HUES64 (cell line): ENCODE results near the gene RAB39A.
"Not testable (repeated sequence)": the region's sequence is repeated elsewhere in the genome, so short reads cannot be mapped to it uniquely, and the experiment has no call there.

ENCODE experiments used
- H3K27ac ChIP-seq: 2 replicates; pipeline ENCODE4 v1.7.0; 2013; ENCODE audit warnings: low read depth, low read length, inconsistent platforms
- H3K27me3 ChIP-seq: 2 replicates; pipeline ENCODE4 v1.6.1; 2013; ENCODE audit warnings: mild to moderate bottlenecking, low read length; ENCODE audit not compliant: insufficient read depth
- H3K36me3 ChIP-seq: 2 replicates; pipeline ENCODE4 v1.6.1; 2013; ENCODE audit warnings: mild to moderate bottlenecking, low read length; ENCODE audit not compliant: insufficient read depth
- H3K4me1 ChIP-seq: 2 replicates; pipeline ENCODE4 v1.6.1; 2013; ENCODE audit warnings: mild to moderate bottlenecking, low read length, moderate library complexity; ENCODE audit not compliant: insufficient read depth
- H3K4me3 ChIP-seq: 2 replicates; pipeline ENCODE4 v1.5.1; 2013; ENCODE audit warnings: mild to moderate bottlenecking, low read length, moderate library complexity
- H3K9ac ChIP-seq: 2 replicates; pipeline ENCODE4 v1.6.1; 2013; ENCODE audit warnings: mild to moderate bottlenecking, low read depth, low read length
- H3K9me3 ChIP-seq: 2 replicates; pipeline ENCODE4 v1.6.1; 2013; ENCODE audit warnings: low read depth, low read length; ENCODE audit not compliant: insufficient read depth
- WGBS: fragments of 150-250, 120-280 bp; methylation state at CpG from one replicate; pipeline ENCODE4 v1.1.7; 2013; ENCODE audit warnings: missing lambda C conversion rate; 5-methylcytosine and 5-hydroxymethylcytosine counted together

Gene RAB39A

GRCh38 chr11:107927559-107927958 lies 689 bp upstream of the RAB39A start:
- Histone ChIP-seq H3K4me3 (peak overlapping the region; percentile 49), H3K27me3 (no peaks in the 10 kb centered on the region), H3K9ac (peak overlapping the region; percentile 36), H3K4me1 (0 out of 2 replicates have a peak, but pooled peaks cover 3% of the 10 kb centered on the region), H3K27ac (no peak overlapping the region), H3K36me3 (peaks cover 7% of the 10 kb centered on the region; the same call in 1 of the 2 replicates), H3K9me3 (no peaks in the 10 kb centered on the region)
- 95% methylated on average over 5 of the region's 5 CpGs for WGBS

- H3K27ac ChIP-seq, result peak overlapping the region; percentile 45
- WGBS, result under 1% methylated on average over 41 of the region's 41 CpGs
- H3K36me3 ChIP-seq, result peaks cover 7% of the 10 kb centered on the region; the same call in 1 of the 2 replicates
- no peaks in the 10 kb centered on the region for H3K27me3 ChIP-seq
- H3K4me3 ChIP-seq, result peak overlapping the region; percentile 80
- 0 out of 2 replicates have a peak, but pooled peaks cover 3% of the 10 kb centered on the region for H3K4me1 ChIP-seq
- peak overlapping the region; percentile 84 for H3K9ac ChIP-seq
- no peaks in the 10 kb centered on the region for H3K9me3 ChIP-seq
These were observed 689 bp downstream of the RAB39A start for GRCh38 chr11:107928767-107929507.

- Histone ChIP-seq H3K27ac (no peak overlapping the region), H3K9ac (peak overlapping the region; percentile 84), H3K36me3 (peaks cover 9% of the 10 kb centered on the region), H3K9me3 (no peaks in the 10 kb centered on the region), H3K27me3 (no peaks in the 10 kb centered on the region), H3K4me1 (0 out of 2 replicates have a peak, but pooled peaks cover 3% of the 10 kb centered on the region), H3K4me3 (peak overlapping the region; percentile 80)
- WGBS, result 25% methylated on average over 10 of the region's 10 CpGs
These were observed 1.5 kb downstream of the RAB39A start for GRCh38 chr11:107929611-107930200.

GRCh38 chr11:107931206-107931605 lies 3.0 kb downstream of the RAB39A start:
- Histone ChIP-seq H3K9me3 (no peaks in the 10 kb centered on the region), H3K27ac (no peak overlapping the region), H3K27me3 (no peaks in the 10 kb centered on the region), H3K9ac (no peak overlapping the region), H3K4me1 (0 out of 2 replicates have a peak, but pooled peaks cover 3% of the 10 kb centered on the region), H3K36me3 (peaks cover 9% of the 10 kb centered on the region), H3K4me3 (no peak overlapping the region)
- WGBS, result 91% methylated on average over 4 of the region's 7 CpGs

GRCh38 chr11:107947904-107948303 lies 19.7 kb downstream of the RAB39A start:
- 83% methylated on average over 3 of the region's 4 CpGs for WGBS
- Histone ChIP-seq H3K4me3 (no peak overlapping the region), H3K9ac (no peak overlapping the region)

GRCh38 chr11:107948328-107948727 lies 20.1 kb downstream of the RAB39A start:
- not testable (repeated sequence) for H3K9me3 ChIP-seq, H3K4me1 ChIP-seq, H3K27ac ChIP-seq, H3K36me3 ChIP-seq, H3K4me3 ChIP-seq, H3K9ac ChIP-seq, H3K27me3 ChIP-seq
- 74% methylated on average over 11 of the region's 12 CpGs for WGBS

More at GRCh38 chr11:107947904-107948303, 19.7 kb downstream of the RAB39A start:
- Histone ChIP-seq H3K27ac (no peak overlapping the region), H3K36me3 (no peaks in the 10 kb centered on the region; the same call in 1 of the 2 replicates), H3K4me1 (peaks cover 9% of the 10 kb centered on the region), H3K9me3 (no peaks in the 10 kb centered on the region), H3K27me3 (no peaks in the 10 kb centered on the region)

GRCh38 chr11:107951155-107951554 lies 22.9 kb downstream of the RAB39A start:
- peaks cover 9% of the 10 kb centered on the region for H3K4me1 ChIP-seq
- H3K9ac ChIP-seq, result no peak overlapping the region
- H3K27me3 ChIP-seq, result no peaks in the 10 kb centered on the region
- no peaks in the 10 kb centered on the region; the same call in 1 of the 2 replicates for H3K36me3 ChIP-seq
- H3K9me3 ChIP-seq, result no peaks in the 10 kb centered on the region
- H3K4me3 ChIP-seq, result no peak overlapping the region
- no peak overlapping the region for H3K27ac ChIP-seq

GRCh38 chr11:107953446-107953845 lies 25.2 kb downstream of the RAB39A start:
- WGBS, result 73% methylated on average over 3 of the region's 3 CpGs
- Histone ChIP-seq H3K9me3 (no peaks in the 10 kb centered on the region), H3K36me3 (no peaks in the 10 kb centered on the region; the same call in 1 of the 2 replicates), H3K4me1 (no peaks in the 10 kb centered on the region), H3K27me3 (no peaks in the 10 kb centered on the region), H3K27ac (no peak overlapping the region), H3K4me3 (no peak overlapping the region), H3K9ac (no peak overlapping the region)

- Histone ChIP-seq H3K27ac (no peak overlapping the region), H3K4me1 (no peaks in the 10 kb centered on the region), H3K9ac (no peak overlapping the region), H3K9me3 (no peaks in the 10 kb centered on the region), H3K27me3 (no peaks in the 10 kb centered on the region), H3K36me3 (no peaks in the 10 kb centered on the region), H3K4me3 (no peak overlapping the region)
- 96% methylated on average over 1 of the region's 1 CpG for WGBS
These were observed 28.3 kb downstream of the RAB39A start for GRCh38 chr11:107956543-107956942.

- H3K36me3 ChIP-seq, result peaks cover 4% of the 10 kb centered on the region
- H3K9me3 ChIP-seq, result no peaks in the 10 kb centered on the region
- H3K4me1 ChIP-seq, result no peaks in the 10 kb centered on the region
- H3K4me3 ChIP-seq, result no peak overlapping the region
- no peaks in the 10 kb centered on the region for H3K27me3 ChIP-seq
- 60% methylated on average over 1 of the region's 1 CpG for WGBS
- no peak overlapping the region for H3K27ac ChIP-seq
- no peak overlapping the region for H3K9ac ChIP-seq
These were observed 28.9 kb downstream of the RAB39A start for GRCh38 chr11:107957109-107957588.

GRCh38 chr11:107961480-107961879 lies 33.2 kb downstream of the RAB39A start:
- Histone ChIP-seq H3K9me3 (no peaks in the 10 kb centered on the region), H3K4me1 (no peaks in the 10 kb centered on the region), H3K4me3 (no peak overlapping the region), H3K27me3 (no peaks in the 10 kb centered on the region), H3K27ac (no peak overlapping the region), H3K9ac (no peak overlapping the region), H3K36me3 (peaks cover 25% of the 10 kb centered on the region)
- 100% methylated on average over 1 of the region's 3 CpGs for WGBS
